ENCODE measurements around the gene PTPRH.
"Not testable (repeated sequence)": the region's sequence is repeated elsewhere in the genome, so short reads cannot be mapped to it uniquely, and the experiment has no call there.

The PTPRH gene

DNA sequence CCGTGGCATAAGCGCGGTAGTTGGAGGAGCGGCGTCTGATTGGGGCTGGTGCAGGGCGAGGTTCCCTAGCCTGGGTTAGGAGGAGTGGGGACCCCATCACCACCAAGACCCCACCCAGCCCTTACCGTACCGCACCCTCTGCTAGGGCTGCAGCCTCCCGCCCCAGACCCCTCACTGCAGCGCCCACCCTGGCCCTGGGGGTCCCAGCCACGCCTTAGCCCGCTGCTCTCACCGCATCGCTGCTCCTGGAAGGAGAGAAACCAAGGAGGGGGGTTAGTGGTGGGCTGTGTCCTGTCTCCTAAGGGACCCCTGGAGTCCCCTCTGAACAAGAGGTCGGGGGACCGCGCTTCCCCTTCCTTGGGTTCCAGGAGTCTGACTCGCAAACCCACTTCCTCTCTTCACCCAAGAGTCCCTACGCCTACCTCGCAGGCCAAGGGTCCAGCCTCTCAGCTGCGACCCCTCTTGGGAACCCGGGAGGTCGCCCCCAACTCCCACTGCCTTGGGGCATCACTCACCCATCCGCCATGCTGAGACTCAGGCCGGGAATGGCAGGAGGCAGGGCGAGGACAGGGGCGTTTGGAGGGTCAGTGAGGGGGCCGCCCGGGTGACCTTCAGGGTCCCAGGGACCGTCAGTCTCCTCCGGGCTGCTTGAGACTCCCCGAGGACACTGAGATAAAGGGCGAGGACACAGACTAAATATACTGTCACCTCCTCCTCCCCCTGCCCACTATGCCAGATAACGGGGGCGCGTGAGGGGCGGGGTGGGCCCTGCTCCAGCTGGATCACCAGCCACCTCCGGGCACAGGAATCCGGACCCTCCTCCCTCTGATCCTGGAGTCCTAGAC lies 52.0 kb downstream of the PTPRH start, which contains the start of gene TNNI3:
TSS of gene TNNI3 (minus strand) at position 669 of the 845 bp plus-strand sequence. CDS start at position 526, 143 bp downstream.
- Mint-ChIP-seq H3K27ac (peak within 1 kb of the TSS; percentile 26), H3K4me1 (ENCODE audit: low read depth) (peaks cover 17% of the 10 kb centered on the region), H3K36me3 (ENCODE audit: low read depth) (no peaks in the 10 kb centered on the region), H3K4me3 (no peak within 1 kb of the TSS), H3K9me3 (peaks cover under 1% of the 10 kb centered on the region), H3K27me3 (ENCODE audit: low read depth) (peaks cover 23% of the 10 kb centered on the region)
- DNase-seq (ENCODE audit: low spot score), result no peak

DNA sequence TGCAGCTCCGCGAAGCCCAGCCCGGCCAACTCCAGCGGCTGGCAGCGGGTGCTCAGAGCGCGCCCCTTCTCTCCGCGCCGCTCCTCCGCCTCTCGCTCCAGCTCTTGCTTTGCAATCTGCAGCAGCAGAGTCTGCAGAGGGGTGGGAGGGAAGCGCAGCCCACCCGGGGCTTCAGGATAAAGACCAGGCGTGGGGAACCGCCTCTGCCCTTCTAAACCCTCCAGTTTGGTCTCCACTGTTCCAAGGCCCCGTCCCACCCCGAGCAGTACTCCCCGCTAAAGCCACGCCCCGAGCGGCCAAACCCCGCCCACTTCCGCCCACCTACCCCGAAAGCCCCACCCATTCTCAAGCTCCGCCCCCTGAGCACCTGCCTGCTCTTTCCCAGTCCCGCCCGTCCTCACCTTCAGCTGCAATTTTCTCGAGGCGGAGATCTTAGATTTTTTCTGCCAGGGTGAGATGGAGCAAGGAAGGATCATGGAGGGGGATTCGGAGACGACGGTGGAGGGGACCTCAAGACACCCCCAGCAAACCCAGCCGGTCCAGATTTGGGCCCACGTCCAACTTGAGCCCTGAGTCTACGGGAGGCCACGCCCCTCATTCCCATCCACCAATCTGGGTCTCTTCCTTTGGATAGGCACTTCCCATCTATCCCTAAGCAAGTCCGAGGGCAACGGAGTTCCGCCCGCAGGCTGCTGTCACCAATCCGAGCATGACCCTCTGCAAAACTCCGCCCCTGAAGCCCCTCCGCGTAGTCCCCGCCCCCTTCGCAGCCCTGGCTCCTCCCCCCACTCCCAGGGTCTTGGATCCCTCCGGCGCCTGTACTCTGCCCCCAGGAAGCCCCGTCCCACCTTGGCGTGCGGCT lies 52.9 kb downstream of the PTPRH start:
- peaks cover 8% of the 10 kb centered on the region for H3K9me3 Mint-ChIP-seq
- DNase-seq (ENCODE audit: low spot score), result peak; percentile 9
- no peak overlapping the region for H3K27ac Mint-ChIP-seq
- H3K4me1 Mint-ChIP-seq (ENCODE audit: low read depth), result peaks cover 22% of the 10 kb centered on the region
- no peaks in the 10 kb centered on the region for H3K36me3 Mint-ChIP-seq (ENCODE audit: low read depth)
- H3K4me3 Mint-ChIP-seq, result no peak overlapping the region
- H3K27me3 Mint-ChIP-seq (ENCODE audit: low read depth), result peaks cover 23% of the 10 kb centered on the region

DNA sequence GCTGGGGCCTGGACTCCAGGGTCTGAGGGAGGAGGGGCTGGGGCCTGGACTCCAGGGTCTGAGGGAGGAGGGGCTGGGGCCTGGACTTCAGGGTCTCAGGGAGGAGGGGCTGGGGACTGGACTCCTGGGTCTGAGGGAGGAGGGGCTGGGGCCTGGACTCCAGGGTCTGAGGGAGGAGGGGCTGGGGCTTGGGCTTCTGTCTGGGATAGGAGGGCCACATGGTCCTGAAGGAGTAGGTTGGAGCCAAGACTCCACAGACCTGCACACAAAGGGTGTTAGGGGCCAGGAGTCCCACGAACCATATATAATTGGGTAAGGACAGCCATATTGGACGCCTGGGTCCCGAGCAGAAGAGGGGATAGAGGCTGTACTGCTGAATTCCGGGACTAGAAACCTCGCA lies 53.5 kb downstream of the PTPRH start:
- not testable (repeated sequence) for DNase-seq (ENCODE audit: low spot score); H3K4me3 Mint-ChIP-seq; H3K36me3 Mint-ChIP-seq (ENCODE audit: low read depth); H3K27ac Mint-ChIP-seq
- Mint-ChIP-seq H3K9me3 (peaks cover 10% of the 10 kb centered on the region), H3K27me3 (ENCODE audit: low read depth) (peaks cover 23% of the 10 kb centered on the region), H3K4me1 (ENCODE audit: low read depth) (peaks cover 22% of the 10 kb centered on the region)

DNA sequence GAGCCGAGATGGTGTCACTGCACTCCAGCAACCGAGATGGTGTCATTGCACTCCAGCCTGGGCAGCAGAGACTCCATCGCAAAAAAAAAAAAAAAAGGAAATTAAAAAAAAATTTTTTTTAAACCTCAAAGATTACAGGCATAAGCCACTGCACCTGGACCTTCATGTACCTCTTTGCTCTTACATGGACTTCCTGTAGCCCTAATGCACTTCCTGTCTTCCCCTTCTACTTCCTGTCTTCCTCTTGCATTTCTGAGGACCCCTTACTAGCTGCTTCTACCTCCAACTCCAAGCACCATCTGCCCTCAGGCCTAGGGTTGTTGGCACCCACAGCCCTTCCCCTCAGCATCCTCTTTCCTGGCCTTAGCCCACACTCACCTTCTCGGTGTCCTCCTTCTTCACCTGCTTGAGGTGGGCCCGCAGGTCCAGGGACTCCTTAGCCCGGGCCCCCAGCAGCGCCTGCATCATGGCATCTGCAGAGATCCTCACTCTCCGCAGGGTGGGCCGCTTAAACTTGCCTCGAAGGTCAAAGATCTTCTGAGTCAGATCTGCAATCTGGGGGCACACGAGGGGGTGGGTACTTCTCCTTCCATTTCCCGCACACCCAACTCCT lies 55.5 kb downstream of the PTPRH start:
- Mint-ChIP-seq H3K4me1 (ENCODE audit: low read depth) (peaks cover 17% of the 10 kb centered on the region), H3K4me3 (no peak overlapping the region), H3K27me3 (ENCODE audit: low read depth) (peaks cover 26% of the 10 kb centered on the region), H3K9me3 (peaks cover 10% of the 10 kb centered on the region), H3K36me3 (ENCODE audit: low read depth) (no peaks in the 10 kb centered on the region), H3K27ac (no peak overlapping the region)
- no peak for DNase-seq (ENCODE audit: low spot score)

DNA sequence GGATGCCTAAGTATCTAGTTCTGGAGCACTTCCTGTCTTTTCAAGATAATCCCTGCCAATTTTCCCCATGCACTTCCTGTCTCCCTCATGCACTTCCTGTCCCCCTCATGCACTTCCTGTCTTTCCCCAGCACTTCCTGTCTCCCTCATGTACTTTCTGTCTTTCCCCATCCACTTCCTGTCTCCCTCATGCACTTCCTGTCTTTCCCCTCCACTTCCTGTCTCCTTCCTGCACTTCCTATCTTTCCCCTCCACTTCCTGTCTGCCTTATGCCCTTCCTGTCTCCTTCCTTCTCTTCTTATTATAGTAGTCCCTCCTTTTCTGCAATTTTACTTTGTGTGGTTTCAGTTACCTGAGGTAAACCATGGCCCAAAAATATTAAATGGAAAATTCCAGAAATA lies 57.3 kb downstream of the PTPRH start:
- peaks cover 10% of the 10 kb centered on the region for H3K9me3 Mint-ChIP-seq
- peak overlapping the region; percentile 65 for H3K27ac Mint-ChIP-seq
- H3K4me3 Mint-ChIP-seq, result no peak overlapping the region
- no peak for DNase-seq (ENCODE audit: low spot score)
- H3K27me3 Mint-ChIP-seq (ENCODE audit: low read depth), result peaks cover 28% of the 10 kb centered on the region
- H3K36me3 Mint-ChIP-seq (ENCODE audit: low read depth), result no peaks in the 10 kb centered on the region
- peaks cover 17% of the 10 kb centered on the region for H3K4me1 Mint-ChIP-seq (ENCODE audit: low read depth)

DNA sequence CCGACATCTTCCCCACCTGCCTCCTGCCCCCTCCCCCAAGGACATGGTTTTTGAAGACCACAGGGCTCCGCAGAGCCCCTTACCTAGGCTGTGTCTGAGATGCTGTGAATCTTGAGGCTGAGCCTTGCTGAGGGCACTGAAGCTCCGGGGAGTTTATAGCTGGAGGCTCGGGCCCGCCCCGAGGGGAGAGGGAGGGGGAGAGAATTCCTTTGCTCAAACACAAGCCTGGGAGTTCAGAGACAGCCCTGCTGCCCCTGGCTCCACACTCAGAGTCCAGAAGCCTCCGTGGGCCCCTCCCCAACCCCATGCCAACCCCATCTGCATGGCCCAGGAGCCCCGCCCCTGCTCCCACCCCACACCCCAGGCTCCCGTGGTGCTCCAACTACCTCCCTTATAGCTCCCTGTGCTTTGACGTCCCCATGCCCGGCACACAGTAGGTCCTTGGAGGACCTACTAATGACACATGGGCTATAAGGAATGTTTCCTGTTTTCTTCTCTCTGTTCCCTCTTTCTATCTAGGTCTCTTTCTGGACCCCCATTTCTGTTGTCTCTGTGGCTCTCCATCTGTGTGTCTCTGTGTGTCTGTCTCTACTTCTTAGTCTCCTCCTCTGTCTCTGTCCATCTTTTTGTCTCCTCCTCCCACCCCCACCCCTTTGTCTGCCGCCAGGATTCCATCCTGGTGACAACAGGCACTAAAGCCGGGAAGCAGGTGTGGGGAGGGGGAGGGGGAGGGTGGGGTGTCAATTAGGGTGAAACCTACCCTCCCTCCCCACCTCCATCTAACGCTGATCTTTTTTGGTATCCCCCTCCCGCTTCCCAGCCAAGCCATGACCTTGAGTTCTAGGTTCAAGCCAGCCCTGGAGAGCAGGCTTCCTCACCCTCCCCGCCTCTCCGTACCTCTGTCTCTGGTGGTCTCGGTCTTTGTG lies 60.0 kb downstream of the PTPRH start, which contains the start of gene TNNT1:
TSS of gene TNNT1 (minus strand) at position 129 of the 926 bp plus-strand sequence. CDS start 2,049 bp downstream, outside the sequence.
- H3K4me1 Mint-ChIP-seq (ENCODE audit: low read depth), result peaks cover 18% of the 10 kb centered on the region
- peaks cover 33% of the 10 kb centered on the region for H3K27me3 Mint-ChIP-seq (ENCODE audit: low read depth)
- no peak for DNase-seq (ENCODE audit: low spot score)
- H3K9me3 Mint-ChIP-seq, result peaks cover 10% of the 10 kb centered on the region
- no peaks in the 10 kb centered on the region for H3K36me3 Mint-ChIP-seq (ENCODE audit: low read depth)
- H3K4me3 Mint-ChIP-seq, result no peak within 1 kb of the TSS
- H3K27ac Mint-ChIP-seq, result no peak within 1 kb of the TSS

DNA sequence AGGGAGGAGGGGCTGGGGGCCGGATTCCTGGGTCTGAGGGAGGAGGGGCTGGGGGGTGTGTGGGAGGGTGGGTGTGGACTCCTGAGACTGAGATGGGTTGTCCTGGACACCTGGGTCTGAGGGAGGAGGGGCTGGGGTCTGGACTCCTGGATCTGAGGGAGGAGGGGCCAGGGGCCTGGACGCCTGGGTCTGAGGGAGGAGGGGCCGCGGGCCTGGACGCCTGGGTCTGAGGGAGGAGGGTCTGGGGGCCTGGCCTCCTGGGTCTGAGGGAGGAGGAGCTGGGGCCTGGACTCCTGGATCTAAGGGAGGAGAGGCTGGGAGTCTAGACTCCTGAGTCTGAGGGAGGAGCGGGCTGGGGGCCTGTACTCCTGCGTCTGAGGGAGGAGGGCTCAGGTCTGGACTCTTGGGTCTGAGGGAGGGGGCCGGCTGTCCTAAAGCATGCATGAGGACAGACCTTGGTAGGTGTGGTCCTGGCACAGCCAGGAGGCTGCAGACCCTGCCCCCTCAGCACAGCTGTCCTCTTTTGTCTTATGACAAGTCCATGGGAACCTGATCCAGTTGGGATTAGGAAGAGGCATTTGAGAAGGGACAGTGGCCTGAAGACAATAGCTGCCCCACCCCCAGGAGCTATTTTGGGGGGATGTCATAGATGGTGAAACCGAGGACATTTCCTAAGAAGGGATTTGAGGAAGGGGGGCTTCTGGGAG lies 61.6 kb downstream of the PTPRH start:
- Mint-ChIP-seq H3K4me1 (ENCODE audit: low read depth) (peaks cover 10% of the 10 kb centered on the region), H3K27ac (no peak overlapping the region), H3K9me3 (peaks cover 10% of the 10 kb centered on the region), H3K36me3 (ENCODE audit: low read depth) (no peaks in the 10 kb centered on the region), H3K27me3 (ENCODE audit: low read depth) (peaks cover 42% of the 10 kb centered on the region), H3K4me3 (no peak overlapping the region)
- no peak for DNase-seq (ENCODE audit: low spot score)

DNA sequence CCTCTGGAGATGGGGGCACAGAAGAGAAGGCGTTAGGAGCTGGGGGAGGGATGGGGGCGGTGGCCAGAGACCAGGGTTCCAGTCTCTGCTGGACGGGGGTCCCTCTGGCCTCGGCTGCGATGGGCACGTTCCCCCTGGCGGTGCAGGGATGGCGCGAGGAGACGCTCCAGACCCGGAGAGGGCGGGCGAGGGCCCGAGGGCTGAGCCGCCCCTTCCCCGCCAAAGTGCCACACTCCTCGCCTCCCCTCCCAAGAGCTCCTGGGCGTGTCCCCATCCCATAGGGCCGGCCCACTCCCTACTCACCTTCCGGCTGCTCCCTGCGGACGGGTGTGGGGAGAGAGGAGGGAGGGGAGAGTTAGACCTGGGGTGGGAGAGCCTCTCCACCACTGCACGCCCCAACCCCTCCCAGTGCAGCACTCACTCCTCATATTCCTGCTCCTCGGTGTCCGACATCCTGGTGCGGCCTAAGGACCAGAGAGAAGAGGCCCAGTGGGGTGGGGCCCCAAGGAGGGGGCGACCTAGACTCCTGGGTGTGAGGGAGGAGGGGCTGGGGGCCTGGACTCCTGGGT lies 62.5 kb downstream of the PTPRH start:
- Mint-ChIP-seq H3K4me1 (ENCODE audit: low read depth) (peaks cover 5% of the 10 kb centered on the region), H3K9me3 (peaks cover 4% of the 10 kb centered on the region), H3K27me3 (ENCODE audit: low read depth) (peaks cover 43% of the 10 kb centered on the region), H3K36me3 (ENCODE audit: low read depth) (no peaks in the 10 kb centered on the region), H3K4me3 (no peak overlapping the region), H3K27ac (no peak overlapping the region)
- no peak for DNase-seq (ENCODE audit: low spot score)

DNA sequence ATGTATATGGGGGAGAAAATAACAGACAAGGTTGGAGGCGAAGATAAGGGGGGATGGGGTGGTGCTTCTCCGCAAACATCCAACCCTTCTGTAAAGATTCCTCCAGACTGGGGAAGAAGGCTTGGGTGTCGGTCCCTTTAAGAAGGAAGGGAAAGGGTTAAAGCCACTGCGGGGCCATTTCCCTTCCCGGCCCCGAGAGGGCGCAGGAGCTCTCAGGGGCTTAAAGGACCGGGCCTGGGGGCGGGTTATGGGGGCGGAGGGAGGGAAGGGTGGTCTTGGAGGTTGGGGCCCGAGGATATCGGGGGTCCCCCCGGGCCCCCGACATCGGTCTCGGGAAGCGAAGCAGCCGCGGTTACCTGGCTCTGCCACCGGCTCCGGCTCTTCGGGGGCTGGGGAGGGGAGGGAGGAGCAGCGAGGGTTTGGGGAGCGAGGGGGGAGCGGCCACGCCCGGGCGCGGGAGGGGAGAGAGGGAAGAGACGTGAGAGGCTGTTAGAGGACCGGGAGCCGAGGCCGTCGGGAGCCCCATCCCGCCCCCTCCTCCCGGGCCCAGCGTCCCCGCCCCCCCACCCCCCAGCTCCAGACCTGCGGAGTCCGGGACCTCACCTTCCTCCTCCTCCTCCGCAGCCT lies 63.1 kb downstream of the PTPRH start:
- no peaks in the 10 kb centered on the region for H3K36me3 Mint-ChIP-seq (ENCODE audit: low read depth)
- no peak overlapping the region for H3K27ac Mint-ChIP-seq
- H3K27me3 Mint-ChIP-seq (ENCODE audit: low read depth), result peaks cover 45% of the 10 kb centered on the region
- DNase-seq (ENCODE audit: low spot score), result no peak
- no peaks in the 10 kb centered on the region for H3K9me3 Mint-ChIP-seq
- H3K4me1 Mint-ChIP-seq (ENCODE audit: low read depth), result peaks cover 5% of the 10 kb centered on the region
- no peak overlapping the region for H3K4me3 Mint-ChIP-seq

DNA sequence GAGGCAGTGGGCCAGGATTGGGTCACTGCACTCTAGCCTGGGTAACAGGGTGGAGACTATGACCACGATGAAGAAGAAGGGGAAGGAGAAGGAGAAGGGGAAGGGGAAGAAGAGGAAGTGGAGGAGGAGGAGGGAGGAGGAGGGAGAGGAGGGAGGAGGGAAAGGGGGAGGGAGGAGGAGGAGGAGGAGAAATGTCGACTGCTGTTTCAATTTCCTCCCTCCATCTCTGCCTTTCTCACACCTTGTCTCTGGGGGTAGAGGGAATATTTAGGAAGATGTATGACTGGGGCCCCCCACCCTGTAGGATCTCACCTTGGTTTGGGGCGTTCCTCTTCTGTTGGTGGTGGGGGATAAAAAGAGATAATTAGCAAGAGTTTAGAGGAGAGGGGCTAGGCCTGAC lies 64.1 kb downstream of the PTPRH start:
- no peak overlapping the region for H3K27ac Mint-ChIP-seq
- no peak overlapping the region for H3K4me3 Mint-ChIP-seq
- peaks cover 45% of the 10 kb centered on the region for H3K27me3 Mint-ChIP-seq (ENCODE audit: low read depth)
- H3K9me3 Mint-ChIP-seq, result no peaks in the 10 kb centered on the region
- DNase-seq (ENCODE audit: low spot score), result no peak
- H3K36me3 Mint-ChIP-seq (ENCODE audit: low read depth), result no peaks in the 10 kb centered on the region
- H3K4me1 Mint-ChIP-seq (ENCODE audit: low read depth), result peaks cover 7% of the 10 kb centered on the region

DNA sequence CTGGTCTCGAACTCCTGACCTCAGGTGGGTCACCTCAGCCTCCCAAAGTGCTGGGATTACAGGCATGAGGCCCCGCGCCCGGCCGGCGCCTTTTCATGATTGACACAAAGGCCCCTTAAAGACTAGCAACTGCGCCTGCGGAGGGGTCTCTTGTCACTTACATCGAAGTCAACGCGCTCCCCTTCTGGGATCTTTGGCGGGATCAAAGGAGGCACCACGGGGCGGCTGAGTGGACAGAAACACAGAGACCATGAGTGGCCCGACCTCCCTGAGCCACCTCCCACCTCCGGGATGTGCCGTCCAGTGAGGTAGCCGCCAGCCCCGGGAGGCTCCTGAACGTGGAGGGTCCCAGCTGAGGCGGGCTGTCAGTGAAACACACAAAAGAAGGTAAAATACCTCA lies 67.6 kb downstream of the PTPRH start:
- peaks cover 5% of the 10 kb centered on the region for H3K4me1 Mint-ChIP-seq (ENCODE audit: low read depth)
- no peak overlapping the region for H3K27ac Mint-ChIP-seq
- no peaks in the 10 kb centered on the region for H3K36me3 Mint-ChIP-seq (ENCODE audit: low read depth)
- H3K9me3 Mint-ChIP-seq, result no peaks in the 10 kb centered on the region
- no peak overlapping the region for H3K4me3 Mint-ChIP-seq
- peaks cover 28% of the 10 kb centered on the region for H3K27me3 Mint-ChIP-seq (ENCODE audit: low read depth)
- DNase-seq (ENCODE audit: low spot score), result no peak

DNA sequence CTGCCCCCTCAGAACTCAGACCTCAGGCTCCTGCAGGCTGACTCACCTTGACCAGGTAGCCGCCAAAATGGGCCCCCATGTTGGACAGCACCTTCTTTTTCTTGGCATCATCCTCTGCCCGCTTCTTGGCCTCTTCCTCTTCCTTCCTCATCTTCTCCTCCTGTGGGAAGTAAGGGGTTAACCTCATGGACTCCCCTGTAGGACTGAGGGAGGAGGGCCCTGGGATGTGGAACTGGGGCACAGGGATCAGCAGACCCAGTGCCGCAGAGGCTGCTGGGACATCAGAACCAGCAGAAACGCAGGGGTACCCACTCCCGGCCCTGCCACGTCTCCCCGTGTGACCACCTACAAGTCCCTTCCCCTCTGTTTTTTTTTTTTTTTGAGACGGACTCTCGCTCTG lies 71.4 kb downstream of the PTPRH start:
- H3K27me3 Mint-ChIP-seq (ENCODE audit: low read depth), result peaks cover 9% of the 10 kb centered on the region
- H3K4me3 Mint-ChIP-seq, result no peak overlapping the region
- H3K4me1 Mint-ChIP-seq (ENCODE audit: low read depth), result peaks cover 2% of the 10 kb centered on the region
- no peaks in the 10 kb centered on the region for H3K9me3 Mint-ChIP-seq
- H3K27ac Mint-ChIP-seq, result no peak overlapping the region
- no peaks in the 10 kb centered on the region for H3K36me3 Mint-ChIP-seq (ENCODE audit: low read depth)
- no peak for DNase-seq (ENCODE audit: low spot score)
